GM12875 (cell line): ENCODE results near the gene CD226.
"Not testable (repeated sequence)": the region's sequence is repeated elsewhere in the genome, so short reads cannot be mapped to it uniquely, and the experiment has no call there.

Source experiments
- H3K4me3 ChIP-seq: one replicate; pipeline ENCODE4 v1.5.1; 2011; ENCODE audit warnings: low read depth, low read length, control low read depth
- CTCF ChIP-seq: IDR thresholded peaks from 2 replicates; pipeline ENCODE4 v1.5.1; 2011; ENCODE audit warnings: low read depth, mild to moderate bottlenecking, control low read depth, inconsistent platforms, low read length, moderate library complexity, borderline replicate concordance; ENCODE audit not compliant: insufficient read depth

Gene CD226

GRCh38 chr18:69840001-69840400, 107.7 kb downstream of the CD226 start:
- no peak for TF ChIP-seq CTCF
- no peak overlapping the region for H3K4me3 ChIP-seq

- TF ChIP-seq CTCF, result no peak
- no peak overlapping the region for H3K4me3 ChIP-seq
Observed at GRCh38 chr18:69839497-69839896, 108.2 kb downstream of the CD226 start.

GRCh38 chr18:69838620-69839411, 108.9 kb downstream of the CD226 start:
- no peak overlapping the region for H3K4me3 ChIP-seq
- no peak for TF ChIP-seq CTCF

GRCh38 chr18:69838003-69838402, 109.7 kb downstream of the CD226 start:
- no peak overlapping the region for H3K4me3 ChIP-seq
- TF ChIP-seq CTCF, result no peak

- not testable (repeated sequence) for H3K4me3 ChIP-seq
Observed at GRCh38 chr18:69834980-69835379, 112.7 kb downstream of the CD226 start.

GRCh38 chr18:69830189-69830588, 117.5 kb downstream of the CD226 start:
- no peak for TF ChIP-seq CTCF
- no peak overlapping the region for H3K4me3 ChIP-seq

GRCh38 chr18:69820538-69820937, 127.1 kb downstream of the CD226 start:
- H3K4me3 ChIP-seq, result no peak overlapping the region
- TF ChIP-seq CTCF, result no peak
